Neuron (in vitro differentiated cells): ENCODE results near the gene COL27A1.

Experiments
- H2AFZ ChIP-seq: one replicate; pipeline ENCODE4 v1.6.1; 2013; ENCODE audit warnings: low read depth, mild to moderate bottlenecking, inconsistent platforms, low read length, moderate library complexity
- H3K27me3 ChIP-seq: one replicate; pipeline ENCODE4 v1.6.1; 2013; ENCODE audit warnings: low read length; ENCODE audit not compliant: insufficient read depth
- H3K36me3 ChIP-seq: one replicate; pipeline ENCODE4 v1.6.1; 2013; ENCODE audit warnings: low read length; ENCODE audit not compliant: insufficient read depth
- H3K4me1 ChIP-seq: one replicate; pipeline ENCODE4 v1.6.1; 2013; ENCODE audit warnings: low read length; ENCODE audit not compliant: insufficient read depth
- H3K4me3 ChIP-seq: 2 replicates; pipeline ENCODE4 v1.5.1; 2013; ENCODE audit warnings: mild to moderate bottlenecking, low read length, moderate library complexity
- H3K9me3 ChIP-seq: one replicate; pipeline ENCODE4 v1.6.1; 2013; ENCODE audit warnings: low read length

The COL27A1 gene

GRCh38 chr9:114205171-114206015, 50.1 kb downstream of the COL27A1 start:
- H3K9me3 ChIP-seq: peaks cover 4% of the 10 kb centered on the region
- no peaks in the 10 kb centered on the region for H3K27me3 ChIP-seq
- no peak overlapping the region for H3K4me3 ChIP-seq
- H3K36me3 ChIP-seq: no peaks in the 10 kb centered on the region
- H2AFZ ChIP-seq: no peak overlapping the region
- no peaks in the 10 kb centered on the region for H3K4me1 ChIP-seq

GRCh38 chr9:114206221-114206789, 51.0 kb downstream of the COL27A1 start:
- Histone ChIP-seq H3K4me3 (no peak overlapping the region), H3K36me3 (no peaks in the 10 kb centered on the region), H3K9me3 (peaks cover 4% of the 10 kb centered on the region), H3K4me1 (no peaks in the 10 kb centered on the region), H3K27me3 (no peaks in the 10 kb centered on the region), H2AFZ (no peak overlapping the region)

GRCh38 chr9:114207034-114207810, 51.9 kb downstream of the COL27A1 start:
- no peaks in the 10 kb centered on the region for H3K4me1 ChIP-seq
- no peak overlapping the region for H2AFZ ChIP-seq
- H3K9me3 ChIP-seq: peaks cover 4% of the 10 kb centered on the region
- no peaks in the 10 kb centered on the region for H3K36me3 ChIP-seq
- no peaks in the 10 kb centered on the region for H3K27me3 ChIP-seq
- H3K4me3 ChIP-seq: no peak overlapping the region

GRCh38 chr9:114207845-114208244, 52.5 kb downstream of the COL27A1 start:
- Histone ChIP-seq H3K4me3 (no peak overlapping the region), H3K9me3 (peaks cover 4% of the 10 kb centered on the region), H3K36me3 (no peaks in the 10 kb centered on the region), H2AFZ (no peak overlapping the region), H3K4me1 (no peaks in the 10 kb centered on the region), H3K27me3 (no peaks in the 10 kb centered on the region)

GRCh38 chr9:114209151-114209550, 53.8 kb downstream of the COL27A1 start:
- H3K4me1 ChIP-seq: no peaks in the 10 kb centered on the region
- H3K9me3 ChIP-seq: peaks cover 4% of the 10 kb centered on the region
- H2AFZ ChIP-seq: no peak overlapping the region
- no peaks in the 10 kb centered on the region for H3K27me3 ChIP-seq
- H3K4me3 ChIP-seq: no peak overlapping the region
- H3K36me3 ChIP-seq: no peaks in the 10 kb centered on the region

- Histone ChIP-seq H3K9me3 (peaks cover 4% of the 10 kb centered on the region), H3K36me3 (no peaks in the 10 kb centered on the region), H3K4me1 (no peaks in the 10 kb centered on the region), H3K4me3 (no peak overlapping the region), H2AFZ (no peak overlapping the region), H3K27me3 (no peaks in the 10 kb centered on the region)
Measured at GRCh38 chr9:114210136-114210535, 54.8 kb downstream of the COL27A1 start.

GRCh38 chr9:114210691-114211276, 55.4 kb downstream of the COL27A1 start:
- H2AFZ ChIP-seq: no peak overlapping the region
- H3K4me3 ChIP-seq: no peak overlapping the region
- H3K27me3 ChIP-seq: no peaks in the 10 kb centered on the region
- peaks cover 4% of the 10 kb centered on the region for H3K9me3 ChIP-seq
- H3K4me1 ChIP-seq: no peaks in the 10 kb centered on the region
- H3K36me3 ChIP-seq: no peaks in the 10 kb centered on the region

- Histone ChIP-seq H3K4me1 (no peaks in the 10 kb centered on the region), H2AFZ (no peak overlapping the region), H3K9me3 (peaks cover 4% of the 10 kb centered on the region), H3K27me3 (no peaks in the 10 kb centered on the region), H3K36me3 (no peaks in the 10 kb centered on the region), H3K4me3 (no peak overlapping the region)
Measured at GRCh38 chr9:114212826-114213225, 57.5 kb downstream of the COL27A1 start.

GRCh38 chr9:114213566-114213965, 58.2 kb downstream of the COL27A1 start:
- H3K27me3 ChIP-seq: no peaks in the 10 kb centered on the region
- no peaks in the 10 kb centered on the region for H3K4me1 ChIP-seq
- H3K4me3 ChIP-seq: no peak overlapping the region
- H3K9me3 ChIP-seq: peaks cover 4% of the 10 kb centered on the region
- H3K36me3 ChIP-seq: no peaks in the 10 kb centered on the region
- no peak overlapping the region for H2AFZ ChIP-seq

GRCh38 chr9:114214181-114214580, 58.8 kb downstream of the COL27A1 start:
- Histone ChIP-seq H3K4me1 (no peaks in the 10 kb centered on the region), H2AFZ (no peak overlapping the region), H3K9me3 (peaks cover 4% of the 10 kb centered on the region), H3K27me3 (no peaks in the 10 kb centered on the region), H3K36me3 (no peaks in the 10 kb centered on the region), H3K4me3 (no peak overlapping the region)

- Histone ChIP-seq H3K4me3 (no peak overlapping the region), H3K9me3 (peaks cover under 1% of the 10 kb centered on the region), H2AFZ (no peak overlapping the region), H3K36me3 (no peaks in the 10 kb centered on the region), H3K27me3 (no peaks in the 10 kb centered on the region), H3K4me1 (no peaks in the 10 kb centered on the region)
Measured at GRCh38 chr9:114214686-114215414, 59.5 kb downstream of the COL27A1 start.

GRCh38 chr9:114216081-114216480, 60.7 kb downstream of the COL27A1 start:
- H3K36me3 ChIP-seq: no peaks in the 10 kb centered on the region
- H3K4me1 ChIP-seq: no peaks in the 10 kb centered on the region
- no peaks in the 10 kb centered on the region for H3K9me3 ChIP-seq
- H2AFZ ChIP-seq: no peak overlapping the region
- no peaks in the 10 kb centered on the region for H3K27me3 ChIP-seq
- no peak overlapping the region for H3K4me3 ChIP-seq
